Fibroblast of villous mesenchyme (primary cell): ENCODE measurements around the gene MSMB. TPM values are rescaled to one million over a fixed set of nuclear protein-coding genes. Genes with fewer than 3 reads are reported as not detected.
A peak's percentile ranks its signal among the peaks of the same experiment; 100 is the strongest.

Experiments used
- DNase-seq: peaks from one replicate; pipeline ENCODE4 v3.0.0-alpha.2; 2010; ENCODE audit warnings: low read depth
- H3K4me3 ChIP-seq: 2 replicates; pipeline ENCODE4 v1.5.1; 2011; ENCODE audit warnings: low read depth, mild to moderate bottlenecking, low read length
- CTCF ChIP-seq: IDR thresholded peaks from 2 replicates; pipeline ENCODE4 v1.5.1; 2012; ENCODE audit warnings: low read depth, mild to moderate bottlenecking, low read length; ENCODE audit not compliant: insufficient read depth
- total RNA-seq: library from RNA; depleted of rRNA; stranded (reverse); fragments of >200 nt; gene quantifications from 2 replicates; pipeline ENCODE4 v1.2.3, GENCODE V29; 2012

Gene MSMB
- total RNA-seq, 1 donor, result not detected

DNA sequence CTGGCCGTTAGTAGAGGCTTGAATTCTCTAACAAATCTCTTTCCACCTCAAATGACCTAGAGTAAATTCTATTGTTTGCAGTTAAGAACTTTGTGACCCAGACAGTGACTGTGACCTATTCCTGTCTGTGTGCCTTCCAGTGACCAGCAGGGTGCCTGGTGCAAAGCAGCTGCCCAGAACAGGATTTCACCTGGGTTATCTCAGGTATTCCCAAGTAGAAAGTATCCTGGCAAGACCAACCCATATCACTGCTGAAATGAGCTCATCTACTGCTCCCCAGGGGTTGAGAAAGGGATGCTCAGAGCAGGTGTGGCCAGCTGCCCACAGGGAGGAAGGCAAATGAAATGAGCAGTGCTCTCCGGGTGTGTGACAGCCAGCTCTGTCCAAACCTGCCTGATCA is 2.1 kb upstream of the MSMB start:
- H3K4me3 ChIP-seq, result no peak overlapping the region
- DNase-seq, result no peak
- TF ChIP-seq CTCF, result no peak

DNA sequence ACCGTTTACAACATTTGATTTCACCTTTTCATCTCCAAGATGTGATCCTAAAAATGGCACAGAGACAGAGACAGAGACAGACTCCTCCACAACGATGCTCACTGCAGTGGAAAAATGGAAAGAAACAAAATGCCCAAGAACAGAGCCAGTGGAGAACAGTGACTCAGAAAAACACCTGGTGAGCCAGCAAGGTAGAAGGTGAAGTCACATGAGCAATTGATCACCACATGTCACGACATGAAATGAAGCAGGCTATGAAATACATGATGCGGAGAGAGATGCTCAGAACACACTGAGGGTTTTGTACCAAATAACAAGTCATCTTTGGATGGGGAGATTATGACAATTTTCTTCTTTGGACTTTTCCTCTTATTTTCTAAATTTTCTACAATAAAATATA is 3.5 kb downstream of the MSMB start:
- no peak for DNase-seq
- H3K4me3 ChIP-seq, result no peak overlapping the region
- no peak for TF ChIP-seq CTCF

- DNase-seq, result no peak
- no peak overlapping the region for H3K4me3 ChIP-seq
- no peak for TF ChIP-seq CTCF
Observed at GRCh38 chr10:46040004-46040403, 6.1 kb downstream of the MSMB start.

- TF ChIP-seq CTCF, result no peak
- no peak overlapping the region for H3K4me3 ChIP-seq
- DNase-seq, result no peak
Observed at GRCh38 chr10:46037107-46037825, 8.8 kb downstream of the MSMB start.

GRCh38 chr10:46035923-46036849 is 9.9 kb downstream of the MSMB start:
- peak; percentile 32 for TF ChIP-seq CTCF
- H3K4me3 ChIP-seq, result no peak overlapping the region
- DNase-seq, result peak; percentile 50

DNA sequence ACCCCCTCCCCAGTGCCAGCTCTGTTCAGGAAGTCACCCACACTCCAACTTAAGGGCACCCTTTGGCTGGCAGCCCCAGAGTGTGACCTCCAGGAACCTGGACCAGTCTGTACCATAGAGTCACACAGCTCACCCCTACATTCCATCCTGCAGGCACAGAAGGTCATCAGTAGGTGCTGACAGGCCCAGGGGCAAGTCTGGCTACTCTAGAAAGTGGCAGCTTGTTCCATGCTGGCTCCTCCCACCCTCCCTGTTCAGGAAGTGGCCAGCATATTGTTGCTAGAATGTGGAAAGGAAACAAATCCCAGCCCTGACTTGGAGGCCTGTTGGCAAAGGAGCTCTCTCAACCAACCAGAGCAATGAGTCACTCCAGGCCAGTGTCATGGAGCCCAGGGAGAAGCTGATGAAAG is 12.5 kb downstream of the MSMB start:
- peak; percentile 68 for DNase-seq
- H3K4me3 ChIP-seq, result no peak overlapping the region
- TF ChIP-seq CTCF, result no peak
